Non-pigmented ciliary epithelial cell (primary cell): ENCODE results near the gene ANO2.

Source experiments
- DNase-seq: peaks from one replicate; pipeline ENCODE4 v3.0.0-alpha.2; 2010; ENCODE audit warnings: low read depth

ANO2 gene

DNA sequence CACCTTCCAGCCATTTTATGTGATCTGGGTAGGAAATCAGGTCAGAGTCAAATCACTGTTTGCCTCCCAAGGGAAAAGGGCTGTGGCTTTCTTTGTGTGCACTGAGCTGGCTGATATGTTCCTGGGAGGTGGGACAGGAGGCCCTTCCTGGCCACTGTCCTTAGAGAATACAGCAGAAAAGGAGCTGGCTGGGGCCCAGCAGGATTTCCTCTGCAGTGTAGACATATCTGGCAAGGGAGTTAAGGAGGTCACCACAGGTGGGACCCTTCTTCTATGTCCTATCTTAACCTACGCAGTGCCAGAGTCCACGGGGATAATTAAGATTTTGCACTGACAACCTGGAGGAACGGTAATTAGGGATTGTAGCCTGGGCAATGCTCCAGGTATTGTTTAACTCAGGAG is 367.8 kb downstream of the ANO2 start:
- DNase-seq, result no peak

DNA sequence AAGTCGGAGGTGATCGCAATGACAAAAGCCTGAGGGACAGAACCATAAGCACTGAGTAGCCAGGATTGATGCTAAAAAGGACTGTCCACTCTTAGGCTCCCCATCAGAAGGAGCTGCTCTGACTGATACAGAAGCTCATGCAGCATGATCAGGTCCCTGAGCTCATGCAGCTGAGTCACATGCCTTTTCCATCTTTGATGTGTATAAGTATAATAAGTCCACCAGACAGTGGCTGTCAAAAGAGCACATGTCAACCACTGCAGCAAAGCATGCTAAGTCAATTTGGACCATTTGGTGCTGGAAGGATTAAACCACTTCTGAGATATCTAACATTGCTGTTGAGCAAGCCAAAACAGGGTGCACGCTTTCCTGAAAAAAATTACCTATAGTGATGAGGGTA is 369.1 kb downstream of the ANO2 start:
- no peak for DNase-seq

DNA sequence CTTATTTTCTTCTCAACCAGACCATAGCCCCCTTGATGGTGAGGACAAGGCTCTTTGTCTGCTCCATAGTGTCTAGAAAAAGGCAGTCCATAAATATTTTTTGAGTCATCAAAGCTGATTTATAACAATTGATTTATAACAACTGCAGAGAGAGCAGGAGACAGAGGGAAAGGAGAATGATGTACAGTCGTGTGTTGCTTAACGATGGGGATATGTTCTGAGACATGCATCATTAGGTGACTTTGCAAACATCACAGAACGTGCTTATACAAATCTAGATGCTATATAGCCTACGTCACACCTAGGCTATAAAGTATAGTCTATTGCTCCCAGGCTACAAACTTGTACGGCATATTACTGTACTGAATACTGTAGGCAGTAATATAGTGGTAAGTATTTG is 369.8 kb downstream of the ANO2 start:
- DNase-seq, result no peak

DNA sequence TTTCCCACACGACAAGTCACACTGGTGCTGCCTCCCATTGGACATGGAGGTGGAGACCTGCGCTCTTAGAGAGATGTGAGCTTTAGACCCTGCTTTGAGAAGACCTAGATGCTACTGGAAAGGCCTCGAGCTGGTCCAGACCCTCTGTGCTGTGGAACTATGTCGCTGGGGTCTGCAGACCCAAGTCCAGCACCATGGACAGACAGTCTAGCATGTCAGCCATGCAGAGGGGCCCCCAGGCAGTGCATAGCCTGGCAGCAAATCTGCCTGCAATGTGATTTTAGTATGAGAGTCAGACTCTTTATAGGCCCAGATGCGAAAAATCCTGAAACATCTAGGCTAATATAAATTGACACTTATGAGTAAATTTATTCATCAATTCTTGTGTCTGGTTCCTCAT is 371.7 kb downstream of the ANO2 start:
- no peak for DNase-seq

DNA sequence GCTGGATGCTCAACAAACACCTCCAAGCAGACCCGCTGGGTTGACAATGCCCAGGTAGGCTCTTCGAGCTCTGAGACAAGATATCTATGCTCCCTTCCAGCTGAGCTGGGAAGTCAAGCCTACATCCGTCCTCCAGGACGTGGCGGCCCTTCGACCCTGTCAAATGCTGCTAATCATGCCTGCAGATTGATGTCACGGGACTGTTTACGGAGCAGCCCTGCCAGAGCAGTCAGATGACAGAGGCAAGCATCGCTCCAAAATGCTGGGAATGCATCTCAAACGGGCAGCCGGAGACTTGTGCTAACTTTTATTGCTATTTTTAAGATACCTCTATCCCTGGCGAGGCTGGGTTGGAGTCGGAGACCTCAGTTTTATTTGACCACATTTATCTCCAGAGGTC is 373.9 kb downstream of the ANO2 start:
- DNase-seq, result no peak

DNA sequence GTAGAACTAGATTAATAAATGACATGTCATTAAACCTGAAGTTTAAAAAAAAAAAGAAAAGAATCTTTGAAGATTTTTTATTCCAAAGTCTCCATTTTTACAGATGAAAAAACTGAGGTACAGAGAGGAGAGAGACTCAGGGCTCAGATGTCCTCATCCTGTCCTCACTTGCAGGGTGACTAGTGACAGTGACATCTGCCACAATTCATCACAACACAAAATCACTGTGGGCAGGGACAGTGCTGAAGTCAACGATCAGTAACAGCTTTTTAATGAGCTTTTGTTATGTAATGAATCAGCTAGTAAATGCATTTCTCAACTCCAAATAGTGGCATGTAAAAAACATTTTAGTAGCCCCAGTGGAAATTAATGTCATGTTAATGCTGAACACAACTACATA is 374.6 kb downstream of the ANO2 start:
- no peak for DNase-seq

DNA sequence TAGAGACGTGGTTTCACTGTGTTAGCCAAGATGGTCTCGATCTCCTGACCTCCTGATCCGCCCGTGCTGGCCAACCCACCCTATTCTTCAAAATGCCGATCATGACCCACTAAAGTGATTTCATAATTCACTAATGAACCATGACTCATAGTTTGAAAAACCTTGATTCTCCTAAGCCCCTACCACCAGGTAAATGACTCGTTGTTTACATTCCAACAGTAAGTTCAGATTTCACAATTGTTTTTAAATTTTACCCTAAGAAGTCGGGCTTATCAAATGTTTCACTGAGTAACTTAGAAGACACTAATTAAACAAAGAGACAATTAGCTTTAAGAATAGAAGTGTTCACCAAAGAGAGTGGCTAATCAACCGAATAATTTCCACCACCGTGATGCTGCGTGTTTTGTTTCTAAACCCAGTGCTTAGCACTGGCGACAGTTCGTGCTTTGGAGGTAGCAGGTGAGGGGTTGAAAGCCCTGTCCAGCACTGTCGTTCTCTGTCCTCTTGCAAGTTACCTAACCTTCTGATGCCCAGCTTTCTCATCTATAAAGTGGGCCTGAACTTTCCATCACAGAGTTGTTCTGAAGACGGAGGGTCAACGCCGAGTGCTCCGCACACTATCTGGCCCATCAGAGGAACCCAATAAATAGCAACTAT is 376.6 kb downstream of the ANO2 start:
- DNase-seq, result no peak

DNA sequence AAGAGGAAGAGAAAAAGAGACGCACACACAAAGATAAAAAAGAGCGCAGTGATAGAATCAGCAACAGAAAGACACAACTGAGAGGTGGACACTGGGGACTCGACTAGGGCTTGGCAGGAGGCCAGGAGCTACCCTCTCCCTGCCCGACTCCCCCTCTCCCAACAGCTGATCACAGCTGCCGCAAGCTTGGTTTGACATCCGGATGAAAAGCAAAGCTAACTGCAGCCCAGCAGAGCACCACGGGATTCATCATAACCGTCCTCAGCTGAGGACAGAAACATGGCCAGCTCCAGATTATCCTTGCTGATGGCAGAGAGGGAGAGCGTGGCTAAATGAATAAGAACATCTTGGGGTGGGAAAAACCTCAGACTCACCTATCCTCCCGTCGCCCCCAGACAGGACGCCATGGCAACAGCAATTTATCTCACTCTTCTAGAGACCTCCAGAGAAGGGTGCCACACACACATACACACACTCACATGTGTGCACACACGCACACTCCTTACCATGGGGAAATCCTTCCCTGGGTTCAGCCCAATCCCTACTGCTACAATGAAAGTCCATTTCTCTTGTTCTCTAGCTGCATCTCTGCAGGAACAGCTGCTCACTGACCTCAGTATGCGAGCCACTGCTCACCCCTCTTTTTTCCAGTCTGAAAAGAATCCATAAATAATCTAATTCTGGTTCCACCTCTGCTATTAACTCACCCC is 377.9 kb downstream of the ANO2 start:
- DNase-seq, result no peak

DNA sequence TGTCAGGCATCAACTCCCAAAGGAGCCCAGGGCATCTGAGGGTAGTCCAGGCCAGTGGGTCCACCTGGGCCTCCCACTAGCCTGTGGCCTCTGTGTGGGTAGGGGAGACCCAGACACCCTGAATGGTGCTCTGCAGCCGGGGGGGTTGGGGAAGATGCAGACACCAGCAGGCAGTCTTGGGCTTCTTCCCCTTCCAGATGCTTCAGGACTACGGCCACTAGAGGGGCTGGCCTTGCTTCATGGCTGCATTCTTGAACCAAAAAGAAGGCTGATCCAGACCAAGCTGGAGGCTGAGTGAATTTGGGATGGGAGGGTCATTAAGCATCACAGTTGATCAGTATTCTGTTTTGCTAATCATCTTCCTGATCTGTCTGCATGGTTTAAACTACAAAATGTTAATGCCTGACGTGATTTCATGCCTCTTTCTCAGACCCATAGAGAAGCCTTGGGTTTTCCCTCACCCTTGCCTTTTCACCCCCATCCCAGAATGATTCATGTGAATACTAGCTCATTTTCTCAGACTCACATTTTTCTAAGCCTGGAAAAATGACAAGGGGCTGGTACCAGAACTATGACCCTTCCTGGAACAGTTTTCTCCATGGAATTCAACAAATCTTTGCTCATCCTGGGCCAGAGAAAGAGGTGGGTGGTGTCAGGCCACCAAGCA is 379.0 kb downstream of the ANO2 start:
- DNase-seq, result no peak

DNA sequence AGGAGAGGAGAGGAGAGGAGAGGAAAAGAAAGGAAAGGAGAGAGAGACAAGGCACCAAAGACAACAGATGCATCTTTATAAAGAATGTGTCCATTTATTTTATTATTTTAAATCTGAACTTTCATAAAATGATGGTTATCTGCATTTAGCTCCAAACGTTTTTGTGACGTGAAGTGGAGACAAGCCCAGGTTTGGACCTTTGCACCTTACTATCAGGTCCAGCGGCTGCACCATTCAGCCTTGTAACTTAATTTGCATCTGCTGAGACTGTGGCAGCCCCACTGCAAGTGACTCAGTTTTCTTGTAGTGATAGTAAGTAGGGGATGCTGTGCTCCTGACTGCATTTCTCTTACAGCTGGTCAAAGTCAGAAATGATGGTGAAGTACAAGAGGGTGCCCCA is 382.5 kb downstream of the ANO2 start:
- DNase-seq, result no peak

DNA sequence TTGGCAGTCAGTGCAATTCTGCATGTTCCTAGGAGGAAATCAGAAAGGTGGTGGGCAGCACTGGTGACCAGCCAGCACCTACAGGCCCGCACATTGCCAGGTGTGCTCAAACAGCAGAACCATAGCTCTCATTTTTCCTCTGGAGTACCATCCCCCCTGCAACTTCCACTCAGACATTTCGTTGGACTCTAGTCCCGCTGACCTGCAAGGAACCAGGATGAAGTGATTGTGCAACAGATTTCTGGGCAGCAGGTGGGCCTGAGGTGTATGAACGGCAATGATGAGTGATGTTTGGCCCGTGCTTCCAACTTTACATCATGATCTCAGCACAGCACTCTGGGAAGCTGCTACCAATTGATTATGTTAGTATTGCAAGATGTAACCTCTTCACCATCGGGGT is 383.2 kb downstream of the ANO2 start:
- DNase-seq, result no peak

DNA sequence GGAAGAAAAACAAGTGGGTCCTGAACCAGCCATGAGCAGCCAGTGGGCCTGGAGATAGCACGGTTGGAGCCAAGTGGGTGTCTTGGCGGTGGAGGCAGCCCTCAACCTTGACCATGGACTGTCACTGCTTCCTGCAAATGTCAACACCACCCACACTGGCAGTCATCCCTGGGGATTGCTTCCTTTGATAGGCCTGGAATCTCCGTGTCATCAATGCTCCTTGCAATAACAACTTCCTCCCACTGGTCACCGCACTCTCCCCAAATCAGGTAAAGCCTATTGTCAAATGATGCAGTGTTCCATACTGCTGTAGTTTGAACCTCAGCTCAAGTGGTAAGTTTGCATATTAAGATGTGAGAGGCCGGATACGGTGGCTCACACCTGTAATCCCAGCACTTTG is 384.0 kb downstream of the ANO2 start:
- no peak for DNase-seq

DNA sequence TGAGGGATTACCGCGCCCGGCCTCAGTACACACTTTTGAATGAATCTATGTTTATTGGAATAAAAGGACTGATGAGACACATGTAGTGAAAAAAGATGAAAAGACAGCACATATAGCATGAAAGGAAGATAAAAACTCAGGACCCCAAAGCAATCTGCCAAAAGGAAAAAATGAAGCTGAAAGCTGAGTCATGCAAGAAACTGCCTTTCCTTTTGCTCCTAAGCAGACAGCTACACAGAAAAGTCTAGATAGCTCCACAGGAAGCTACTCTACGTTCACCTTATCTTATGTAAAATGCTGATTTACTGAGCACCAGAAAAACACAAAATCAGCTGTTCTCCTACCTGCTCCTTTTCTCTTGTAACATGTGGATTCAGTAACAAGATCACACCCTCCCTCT is 384.8 kb downstream of the ANO2 start:
- DNase-seq, result no peak

DNA sequence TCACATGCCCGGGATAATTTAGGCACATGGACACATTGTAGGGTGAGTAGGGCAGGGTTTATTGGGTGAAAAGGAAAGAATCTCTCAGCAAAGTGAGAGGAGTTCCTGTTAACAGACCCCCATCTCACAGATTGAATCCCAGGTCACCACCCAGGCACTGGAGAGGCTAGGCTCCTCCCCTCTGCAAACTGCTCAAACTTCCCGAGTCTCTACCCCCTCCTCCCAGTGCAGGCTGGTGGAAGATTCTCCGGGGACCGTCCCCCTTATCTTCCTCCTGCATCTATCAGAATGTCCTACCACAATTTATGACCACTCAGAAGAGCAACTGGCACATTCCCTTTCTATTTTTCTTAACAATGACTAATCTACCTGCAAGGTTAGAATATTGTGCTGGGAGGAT is 387.2 kb downstream of the ANO2 start:
- DNase-seq, result no peak

DNA sequence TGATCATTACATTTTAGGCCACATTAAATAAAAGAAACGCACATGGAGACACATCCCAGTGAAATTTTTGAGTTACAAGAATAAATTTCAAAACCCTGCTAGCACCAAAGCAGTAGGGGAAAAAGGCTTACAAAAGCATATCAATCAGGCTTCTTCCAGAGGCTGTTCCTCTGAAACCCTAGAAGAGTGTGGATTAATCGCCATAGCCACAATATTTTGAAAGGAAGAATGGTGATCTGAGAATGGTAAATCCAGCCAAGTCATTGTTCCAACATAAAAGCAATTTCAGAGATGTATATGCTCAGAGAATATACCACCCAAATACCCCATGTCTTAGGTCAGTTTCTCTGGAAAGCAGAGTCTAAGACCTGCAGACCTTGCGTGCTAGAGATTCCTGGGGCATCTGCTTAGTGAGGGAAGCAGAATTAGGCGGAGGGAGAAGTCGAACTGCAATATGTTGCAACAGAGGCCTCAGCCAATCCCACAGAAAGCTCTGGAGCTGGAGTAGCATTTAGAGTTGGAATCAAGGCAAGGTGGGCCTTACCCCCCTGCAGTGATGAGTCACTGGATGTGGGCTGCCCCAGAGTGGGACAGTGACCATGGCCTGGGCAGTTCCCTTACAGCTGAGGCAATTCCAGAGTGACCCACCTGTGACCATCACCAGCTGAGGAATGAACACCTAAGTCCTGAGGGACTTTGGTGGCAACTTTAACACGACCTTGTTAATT is 387.9 kb downstream of the ANO2 start:
- DNase-seq, result no peak

DNA sequence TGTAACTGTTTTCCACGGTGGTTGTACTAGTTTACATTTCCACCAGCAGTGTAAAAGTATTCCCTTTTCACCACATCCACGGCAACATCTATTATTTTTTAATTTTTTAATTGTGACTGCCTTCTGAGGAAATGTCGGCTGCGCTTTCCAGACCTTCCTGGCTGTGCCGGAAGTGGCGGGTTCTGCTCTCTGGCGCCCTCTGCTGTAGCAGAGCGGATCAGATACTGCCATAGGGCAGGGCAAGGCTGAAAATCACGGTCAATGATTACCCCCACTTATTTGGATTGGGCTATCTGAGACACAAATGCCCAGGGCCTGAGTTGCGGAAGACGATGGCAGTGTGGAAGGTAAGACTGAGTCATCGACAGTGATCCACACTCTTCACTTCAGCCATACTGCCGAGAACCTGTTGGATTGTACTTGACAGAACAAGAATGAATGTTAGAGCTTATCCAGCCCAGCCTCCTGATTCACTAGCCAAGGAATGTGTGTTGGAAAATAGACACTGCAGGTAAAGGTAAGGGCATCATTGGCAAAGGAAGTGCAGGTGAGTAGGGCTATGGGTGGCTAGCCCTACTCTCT is 388.9 kb downstream of the ANO2 start:
- DNase-seq, result no peak

DNA sequence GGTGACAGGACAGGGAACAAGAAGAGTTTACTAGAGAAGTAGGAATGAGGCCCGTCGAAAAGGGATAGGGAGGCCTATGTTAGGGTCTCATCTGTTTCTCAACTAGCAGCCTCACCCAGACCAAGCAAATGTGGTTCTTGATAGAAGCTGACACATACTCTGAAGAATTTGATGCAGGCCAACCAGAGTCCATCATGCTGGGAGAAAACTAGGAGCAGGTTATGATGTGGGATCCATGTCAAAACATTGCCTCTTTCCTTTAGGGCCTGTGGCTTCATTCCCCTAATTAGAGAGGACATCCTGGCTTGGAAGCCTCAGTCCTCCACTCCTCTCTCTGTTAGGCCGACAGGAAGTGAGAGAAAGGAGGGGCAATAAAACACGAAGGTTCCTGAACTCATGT is 390.3 kb downstream of the ANO2 start:
- DNase-seq, result peak; percentile 32

DNA sequence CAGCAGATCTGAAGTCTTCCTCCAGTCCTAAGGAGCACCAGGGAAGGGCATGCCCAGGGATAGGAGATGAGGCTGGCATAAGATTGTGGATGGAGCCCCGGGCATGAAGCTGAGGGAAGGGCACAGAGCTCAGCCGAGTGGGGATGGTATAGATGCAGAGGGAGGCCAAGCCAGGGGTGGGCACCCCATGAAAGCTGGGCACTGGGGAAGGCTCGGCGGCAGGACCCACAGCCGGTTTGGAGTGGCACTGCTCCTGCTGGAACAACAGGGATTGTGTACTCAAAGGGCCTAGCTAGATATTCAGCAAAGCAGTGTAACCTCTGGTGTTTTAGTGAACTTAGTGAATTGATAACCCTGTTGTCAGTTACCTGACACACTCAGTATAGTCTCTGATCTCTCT is 396.0 kb downstream of the ANO2 start:
- no peak for DNase-seq

DNA sequence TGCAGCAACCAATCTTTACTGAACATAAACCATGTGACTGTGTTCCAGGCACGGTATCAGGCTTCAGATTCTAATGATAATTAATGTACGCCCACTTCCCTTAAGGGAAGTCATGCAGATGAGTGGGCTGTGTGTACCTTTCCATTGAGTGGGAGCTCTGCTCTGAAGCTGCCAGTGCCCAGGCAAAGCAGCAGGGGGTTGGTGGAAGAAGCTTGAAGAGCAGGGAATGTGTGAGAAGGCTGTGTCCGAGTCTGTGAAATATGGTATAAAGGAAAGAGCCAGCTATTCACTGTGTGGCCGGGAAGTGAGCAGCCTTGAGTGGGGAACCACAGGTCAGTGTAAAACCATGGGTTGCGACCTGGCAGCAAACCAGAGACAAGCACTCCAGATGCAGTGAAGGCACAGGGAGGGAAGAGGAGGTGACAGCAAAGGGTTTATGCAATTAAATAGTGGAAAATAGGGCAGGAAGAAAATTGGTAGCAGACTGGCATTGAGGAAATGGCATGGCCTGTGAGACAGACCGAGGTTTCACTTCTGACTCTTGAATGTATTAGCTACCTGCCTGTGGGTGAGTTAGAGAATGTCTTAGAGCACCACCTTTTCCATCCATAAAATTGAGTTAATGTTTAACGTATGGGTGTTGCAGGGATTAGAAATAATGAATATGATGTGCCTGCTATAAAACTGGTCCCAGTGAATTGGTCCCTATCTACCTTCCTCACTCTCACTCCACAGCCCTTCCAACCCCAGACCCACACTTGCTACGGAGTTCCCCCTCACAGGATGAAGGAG is 396.7 kb downstream of the ANO2 start:
- no peak for DNase-seq

DNA sequence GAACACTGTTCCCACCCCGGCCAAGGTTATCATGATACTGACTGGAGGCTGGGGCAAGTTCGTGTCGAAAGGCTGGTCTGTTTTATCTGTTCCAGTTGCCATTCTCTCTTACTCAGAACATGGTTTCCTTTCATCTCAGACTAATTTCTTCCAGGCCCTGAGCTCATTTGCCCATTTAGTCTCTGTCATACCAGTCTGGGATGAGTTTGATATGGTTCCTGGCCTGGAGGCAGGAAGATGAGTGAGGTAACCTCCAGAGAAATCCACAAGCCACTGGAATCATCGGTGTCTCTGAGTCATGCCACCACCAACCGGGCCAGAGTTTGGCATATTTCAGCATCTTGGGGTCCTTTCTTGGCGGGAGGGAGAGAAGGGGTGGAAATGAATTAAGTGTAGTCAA is 398.4 kb downstream of the ANO2 start:
- no peak for DNase-seq

DNA sequence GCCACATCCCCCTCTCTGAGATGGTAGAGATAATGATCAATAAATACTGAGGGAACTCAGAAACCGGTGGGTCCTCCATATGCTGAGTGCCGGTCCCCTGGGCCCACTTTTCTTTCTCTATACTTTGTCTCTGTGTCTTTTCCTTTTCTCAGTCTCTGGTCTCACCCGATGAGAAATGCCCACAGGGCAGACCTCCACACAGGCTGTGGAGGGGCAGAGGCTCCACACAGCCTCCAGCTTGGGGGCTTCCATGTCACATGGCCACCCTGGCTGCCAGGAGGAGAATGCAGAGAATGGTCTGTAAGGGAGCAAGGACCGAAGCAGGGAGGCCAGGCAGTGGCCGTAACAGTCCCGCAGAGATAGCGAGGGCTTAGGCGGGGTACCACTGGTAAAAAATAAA is 407.3 kb downstream of the ANO2 start:
- DNase-seq, result no peak
